Left ventricle myocardium inferior (tissue), 1 donor: ENCODE results near the gene CCDC74A. TPM values are rescaled to one million over a fixed set of nuclear protein-coding genes. Genes with fewer than 3 reads are reported as not detected.
"Not testable (repeated sequence)": the region's sequence is repeated elsewhere in the genome, so short reads cannot be mapped to it uniquely, and the experiment has no call there.

ENCODE experiments used
- DNase-seq: peaks from one replicate; pipeline ENCODE4 v3.0.0-alpha.2; 2020
- H3K27ac ChIP-seq: fragments of 200-600 bp; replicated peaks from 2 replicates; pipeline ENCODE4 v1.8.0; 2021
- H3K27me3 ChIP-seq: fragments of 200-600 bp; 2 replicates; pipeline ENCODE4 v1.8.0; 2021; ENCODE audit warnings: low read depth
- H3K36me3 ChIP-seq: fragments of 200-600 bp; 2 replicates; pipeline ENCODE4 v1.8.0; 2021
- H3K4me1 ChIP-seq: fragments of 200-600 bp; 2 replicates; pipeline ENCODE4 v1.8.0; 2021
- H3K4me3 ChIP-seq: fragments of 200-600 bp; 2 replicates; pipeline ENCODE4 v1.8.0; 2021; ENCODE audit warnings: mild to moderate bottlenecking, moderate library complexity
- H3K9me3 ChIP-seq: fragments of 200-600 bp; replicated peaks from 2 replicates; pipeline ENCODE4 v1.8.0; 2021
- intact Hi-C: fragments of 100-400 bp; cut with micrococcal nuclease; formaldehyde crosslinking; loops from one replicate; pipeline ENCODE4 v1.11.0; 2022
- long read RNA-seq: library from polyadenylated mRNA; unstranded; transcript quantifications from one replicate; pipeline ENCODE4 v2.0.0, GENCODE V29; 2021
- total RNA-seq: library from RNA; stranded (reverse); fragmentation: NEBNext Ultra II Directional; extraction: Animal tissue kit (Norgen Biotek cat#: 25700); gene quantifications from one replicate; pipeline ENCODE4 v1.2.1, GENCODE V29; 2021
- donor health status: DM: no; HTN: yes; CAD: no; lungs with severe emphysema.

CCDC74A gene
- total RNA-seq = 1.1 TPM
- long read RNA-seq, partial matches to known transcripts = 0 of 1 reads
- long read RNA-seq, other reads (novel, unspliced or antisense) = 0 of 1 reads

GRCh38 chr2:131527131-131528001, at the start of gene CCDC74A:
CCDC74A (plus strand) TSS chr2:131527888; CDS start chr2:131527971, 83 bp downstream.
- H3K9me3 ChIP-seq, H3K27me3 ChIP-seq, H3K4me1 ChIP-seq, intact Hi-C loops, H3K36me3 ChIP-seq, H3K27ac ChIP-seq: not testable (repeated sequence)
- peak; percentile 69 for DNase-seq
- peak within 1 kb of the TSS; percentile 60 for H3K4me3 ChIP-seq

GRCh38 chr2:131478074-131478849, 49.4 kb upstream of the CCDC74A start:
- H3K27me3 ChIP-seq, intact Hi-C loops, H3K9me3 ChIP-seq: not testable (repeated sequence)
- Histone ChIP-seq H3K4me3 (peak overlapping the region; percentile 27), H3K36me3 (peaks cover 17% of the 10 kb centered on the region), H3K27ac (peak overlapping the region; percentile 91), H3K4me1 (peaks cover 13% of the 10 kb centered on the region)
- DNase-seq = peak; percentile 60

GRCh38 chr2:131478850-131479461, 48.7 kb upstream of the CCDC74A start:
- Histone ChIP-seq H3K36me3 (peaks cover 21% of the 10 kb centered on the region), H3K4me3 (peak overlapping the region; percentile 61), H3K4me1 (peaks cover 18% of the 10 kb centered on the region), H3K27ac (peak overlapping the region; percentile 91)
- H3K27me3 ChIP-seq, H3K9me3 ChIP-seq, DNase-seq, intact Hi-C loops: not testable (repeated sequence)

- intact Hi-C loops, H3K27me3 ChIP-seq, H3K9me3 ChIP-seq, H3K27ac ChIP-seq, DNase-seq: not testable (repeated sequence)
- H3K4me3 ChIP-seq = peak overlapping the region; percentile 61
- H3K36me3 ChIP-seq = peaks cover 22% of the 10 kb centered on the region
- H3K4me1 ChIP-seq = peaks cover 26% of the 10 kb centered on the region
These were observed 47.3 kb upstream of the CCDC74A start for GRCh38 chr2:131480351-131480750.

- H3K27ac ChIP-seq, DNase-seq, H3K27me3 ChIP-seq, intact Hi-C loops, H3K9me3 ChIP-seq: not testable (repeated sequence)
- Histone ChIP-seq H3K4me1 (peaks cover 18% of the 10 kb centered on the region), H3K36me3 (peaks cover 22% of the 10 kb centered on the region), H3K4me3 (peak overlapping the region; percentile 61)
These were observed 45.1 kb upstream of the CCDC74A start for GRCh38 chr2:131482506-131483155.

GRCh38 chr2:131483981-131484820, 43.5 kb upstream of the CCDC74A start:
- not testable (repeated sequence) for H3K27ac ChIP-seq, DNase-seq

GRCh38 chr2:131484906-131485460, 42.7 kb upstream of the CCDC74A start:
- intact Hi-C loops = not testable (repeated sequence)

More at GRCh38 chr2:131483981-131484820, 43.5 kb upstream of the CCDC74A start:
- intact Hi-C loops, H3K9me3 ChIP-seq, H3K27me3 ChIP-seq, H3K4me3 ChIP-seq: not testable (repeated sequence)
- H3K4me1 ChIP-seq = peaks cover 30% of the 10 kb centered on the region
- peaks cover 22% of the 10 kb centered on the region for H3K36me3 ChIP-seq

GRCh38 chr2:131486201-131486902, 41.3 kb upstream of the CCDC74A start:
- DNase-seq, H3K27ac ChIP-seq, H3K9me3 ChIP-seq, H3K4me3 ChIP-seq, H3K27me3 ChIP-seq, intact Hi-C loops: not testable (repeated sequence)
- Histone ChIP-seq H3K36me3 (peaks cover 16% of the 10 kb centered on the region), H3K4me1 (peaks cover 51% of the 10 kb centered on the region)

More at GRCh38 chr2:131484906-131485460, 42.7 kb upstream of the CCDC74A start:
- Histone ChIP-seq H3K4me1 (peaks cover 38% of the 10 kb centered on the region), H3K27ac (peak overlapping the region; percentile 33), H3K36me3 (peaks cover 22% of the 10 kb centered on the region)
- not testable (repeated sequence) for H3K9me3 ChIP-seq, DNase-seq, H3K4me3 ChIP-seq, H3K27me3 ChIP-seq
